ENCODE results near the gene ZNF57.
A peak's percentile ranks its signal among the peaks of the same experiment; 100 is the strongest.

Gene ZNF57

DNA sequence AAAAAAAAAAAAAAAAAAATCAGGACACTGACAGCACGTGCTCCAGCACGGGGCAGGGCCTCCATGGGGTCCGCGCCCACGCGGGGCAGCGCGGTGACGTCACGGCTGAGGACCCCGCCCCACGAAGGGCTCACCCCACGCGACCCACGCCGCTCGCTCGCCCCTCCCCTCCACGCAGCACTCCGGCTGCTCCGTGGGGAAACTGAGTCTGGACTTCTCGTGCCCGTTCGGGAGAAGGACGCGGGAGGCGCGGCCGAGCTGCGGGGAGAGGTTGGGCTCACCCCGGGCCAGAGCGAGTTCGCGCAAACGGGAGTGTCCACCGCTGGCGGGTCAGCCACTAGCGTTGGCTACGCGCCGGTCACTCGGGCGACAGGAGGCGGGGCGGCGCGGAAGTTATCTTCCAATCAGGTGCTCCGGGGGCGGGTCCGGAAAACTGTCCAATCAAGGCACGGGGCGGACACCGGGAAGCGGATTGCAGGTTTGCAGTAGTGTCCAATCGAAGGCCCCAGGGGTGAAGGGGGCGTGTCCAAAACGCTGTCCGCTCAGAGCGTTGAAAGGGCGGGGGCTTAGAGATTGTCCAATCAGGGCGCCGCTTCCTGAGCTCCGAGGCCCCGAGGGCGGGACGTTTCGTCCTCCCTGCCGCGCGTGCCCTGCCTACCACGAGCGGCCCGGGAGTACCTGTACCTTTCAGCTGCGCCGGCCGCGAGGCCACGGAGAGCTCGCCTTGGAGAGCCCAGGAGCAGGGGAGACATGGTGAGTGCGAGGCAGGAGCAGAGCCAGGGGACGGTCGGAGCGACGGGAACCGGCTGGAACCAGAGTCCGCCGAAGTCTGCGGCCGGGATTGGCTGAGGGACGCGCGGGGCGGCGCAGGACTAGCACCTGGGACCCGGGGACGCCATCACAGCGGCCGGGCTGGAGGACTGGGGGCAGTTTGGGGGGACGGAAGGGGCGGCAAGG, at the start of gene ZNF57:
Gene ZNF57 (plus strand): TSS at position 633 of the 957 bp plus-strand sequence. CDS start 118 bp downstream, at position 751.
- in situ Hi-C loops (cut with MboI; ENCODE audit: low pct_unique_long_range_greater_than_20kb, low sequenced_read_pairs, unreplicated experiment): no loop called here
- TF ChIP-seq, protein P1, sequence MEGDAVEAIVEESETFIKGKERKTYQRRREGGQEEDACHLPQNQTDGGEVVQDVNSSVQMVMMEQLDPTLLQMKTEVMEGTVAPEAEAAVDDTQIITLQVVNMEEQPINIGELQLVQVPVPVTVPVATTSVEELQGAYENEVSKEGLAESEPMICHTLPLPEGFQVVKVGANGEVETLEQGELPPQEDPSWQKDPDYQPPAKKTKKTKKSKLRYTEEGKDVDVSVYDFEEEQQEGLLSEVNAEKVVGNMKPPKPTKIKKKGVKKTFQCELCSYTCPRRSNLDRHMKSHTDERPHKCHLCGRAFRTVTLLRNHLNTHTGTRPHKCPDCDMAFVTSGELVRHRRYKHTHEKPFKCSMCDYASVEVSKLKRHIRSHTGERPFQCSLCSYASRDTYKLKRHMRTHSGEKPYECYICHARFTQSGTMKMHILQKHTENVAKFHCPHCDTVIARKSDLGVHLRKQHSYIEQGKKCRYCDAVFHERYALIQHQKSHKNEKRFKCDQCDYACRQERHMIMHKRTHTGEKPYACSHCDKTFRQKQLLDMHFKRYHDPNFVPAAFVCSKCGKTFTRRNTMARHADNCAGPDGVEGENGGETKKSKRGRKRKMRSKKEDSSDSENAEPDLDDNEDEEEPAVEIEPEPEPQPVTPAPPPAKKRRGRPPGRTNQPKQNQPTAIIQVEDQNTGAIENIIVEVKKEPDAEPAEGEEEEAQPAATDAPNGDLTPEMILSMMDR (IDR thresholded peaks at IDR 0.05; ENCODE audit: extremely low read depth, insufficient read depth, missing control alignments): no peak
- DNase-seq (ENCODE audit: low spot score): peak; percentile 99

DNA sequence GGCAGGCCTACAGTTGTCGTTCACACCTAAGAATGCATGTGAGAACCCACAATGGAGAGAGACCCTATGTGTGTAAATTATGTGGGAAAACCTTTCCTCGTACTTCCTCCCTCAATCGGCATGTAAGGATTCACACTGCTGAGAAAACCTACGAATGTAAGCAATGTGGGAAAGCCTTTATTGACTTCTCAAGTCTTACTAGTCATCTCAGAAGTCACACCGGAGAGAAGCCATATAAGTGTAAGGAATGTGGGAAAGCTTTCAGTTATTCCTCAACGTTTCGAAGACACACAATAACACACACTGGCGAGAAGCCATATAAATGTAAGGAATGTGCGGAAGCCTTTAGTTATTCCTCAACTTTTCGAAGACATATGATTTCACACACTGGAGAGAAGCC, 48.1 kb upstream of the ZNF57 start:
- no peak for DNase-seq (ENCODE audit: low spot score)
- TF ChIP-seq, protein P1 (IDR thresholded peaks at IDR 0.05; ENCODE audit: extremely low read depth, insufficient read depth, missing control alignments): no peak
- in situ Hi-C loops (cut with MboI; ENCODE audit: low pct_unique_long_range_greater_than_20kb, low sequenced_read_pairs, unreplicated experiment): no loop called here

DNA sequence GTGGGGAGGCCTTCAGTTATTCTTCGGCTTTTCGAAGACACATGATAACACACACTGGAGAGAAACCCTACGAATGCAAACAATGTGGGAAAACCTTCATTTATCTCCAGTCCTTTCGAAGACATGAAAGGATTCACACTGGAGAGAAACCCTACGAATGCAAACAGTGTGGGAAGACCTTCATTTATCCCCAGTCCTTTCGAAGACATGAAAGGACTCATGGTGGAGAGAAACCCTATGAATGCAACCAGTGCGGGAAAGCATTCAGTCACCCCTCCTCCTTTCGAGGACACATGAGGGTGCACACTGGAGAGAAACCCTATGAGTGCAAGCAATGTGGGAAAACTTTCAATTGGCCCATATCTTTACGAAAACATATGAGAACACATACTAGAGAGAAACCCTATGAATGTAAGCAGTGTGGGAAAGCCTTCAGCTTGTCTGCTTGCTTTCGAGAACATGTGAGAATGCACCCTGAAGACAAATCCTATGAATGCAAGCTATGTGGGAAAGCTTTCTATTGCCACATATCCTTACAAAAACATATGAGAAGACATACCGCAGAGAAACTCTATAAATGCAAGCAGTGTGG, 47.6 kb upstream of the ZNF57 start:
- in situ Hi-C loops (cut with MboI; ENCODE audit: low pct_unique_long_range_greater_than_20kb, low sequenced_read_pairs, unreplicated experiment): no loop called here
- no peak for DNase-seq (ENCODE audit: low spot score)
- TF ChIP-seq, protein P1 (IDR thresholded peaks at IDR 0.05; ENCODE audit: extremely low read depth, insufficient read depth, missing control alignments): no peak

DNA sequence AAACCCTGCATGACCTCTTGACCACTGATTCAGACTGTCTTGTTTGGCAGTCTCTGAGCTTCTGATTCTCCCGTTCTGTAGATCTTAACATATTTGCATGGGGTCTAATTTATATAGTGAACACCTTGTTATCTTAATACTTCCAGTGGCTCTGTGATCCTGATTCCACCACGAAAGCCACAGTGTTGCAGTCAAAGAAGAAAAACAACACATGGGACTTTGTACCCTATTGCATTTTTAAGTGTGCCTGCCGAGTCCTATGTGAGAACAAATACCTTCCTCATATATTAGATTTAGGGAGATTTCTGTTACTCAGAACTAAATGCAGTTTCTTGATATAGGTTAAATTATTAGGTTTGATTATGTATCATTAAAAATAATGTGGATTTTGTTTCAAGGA, 45.9 kb upstream of the ZNF57 start:
- in situ Hi-C loops (cut with MboI; ENCODE audit: low pct_unique_long_range_greater_than_20kb, low sequenced_read_pairs, unreplicated experiment): no loop called here
- TF ChIP-seq, protein P1 (IDR thresholded peaks at IDR 0.05; ENCODE audit: extremely low read depth, insufficient read depth, missing control alignments): no peak
- DNase-seq (ENCODE audit: low spot score): no peak

DNA sequence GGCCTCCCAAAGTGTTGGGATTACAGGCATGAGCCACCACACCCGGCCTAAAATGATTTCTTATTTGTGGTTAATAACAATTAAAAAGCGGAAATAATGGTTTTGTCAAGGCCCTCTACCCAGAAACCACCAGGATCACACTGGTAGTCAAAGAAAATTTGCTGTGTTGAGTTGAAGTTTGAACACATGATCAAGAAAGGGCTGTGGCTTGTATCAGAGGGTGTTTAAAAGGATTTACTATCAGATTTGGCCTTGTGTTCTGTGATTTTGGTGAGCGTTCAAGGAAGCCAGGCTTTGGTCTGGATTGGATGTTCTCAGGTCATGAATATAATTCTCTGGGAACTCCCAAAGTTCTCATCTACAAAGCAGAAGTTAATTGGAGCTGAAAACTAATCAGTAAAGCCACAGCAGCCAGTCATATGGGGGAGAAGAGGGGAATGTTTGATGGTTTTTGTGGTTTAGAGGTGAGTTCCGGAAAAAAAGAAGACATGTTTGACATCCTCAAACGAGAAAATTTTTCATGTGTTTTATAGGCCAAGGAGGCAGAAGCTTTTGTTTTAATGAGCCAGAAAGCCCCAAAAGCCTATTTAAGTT, 44.2 kb upstream of the ZNF57 start:
- in situ Hi-C loops (cut with MboI; ENCODE audit: low pct_unique_long_range_greater_than_20kb, low sequenced_read_pairs, unreplicated experiment): no loop called here
- TF ChIP-seq, protein P1 (IDR thresholded peaks at IDR 0.05; ENCODE audit: extremely low read depth, insufficient read depth, missing control alignments): no peak
- no peak for DNase-seq (ENCODE audit: low spot score)

DNA sequence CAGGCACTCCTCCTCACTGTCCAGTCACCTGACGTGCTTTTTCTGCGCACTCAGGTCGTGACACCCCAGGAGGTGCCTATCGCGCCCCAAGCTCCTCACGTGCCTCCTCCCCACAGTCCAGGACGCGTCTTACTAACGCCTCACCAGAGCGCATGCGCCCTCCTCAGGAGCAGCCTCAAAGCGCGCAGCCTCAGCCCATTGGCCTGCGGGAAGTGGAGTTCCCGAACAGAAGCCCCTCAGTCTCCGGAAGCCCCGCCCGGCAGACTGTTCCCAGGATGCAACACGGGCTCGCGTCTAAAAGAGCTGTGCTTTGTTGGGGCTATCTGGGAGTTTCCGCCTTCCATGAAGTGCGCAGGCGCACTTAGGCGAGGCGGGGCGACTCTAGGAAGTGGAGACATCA, 41.9 kb upstream of the ZNF57 start:
- TF ChIP-seq, protein P1 (IDR thresholded peaks at IDR 0.05; ENCODE audit: extremely low read depth, insufficient read depth, missing control alignments): no peak
- in situ Hi-C loops (cut with MboI; ENCODE audit: low pct_unique_long_range_greater_than_20kb, low sequenced_read_pairs, unreplicated experiment): no loop called here
- no peak for DNase-seq (ENCODE audit: low spot score)
